AG04450 (cell line): ENCODE measurements around the gene ARPC1A. TPM values are rescaled to one million over a fixed set of nuclear protein-coding genes. Genes with fewer than 3 reads are reported as not detected.
"Not testable (repeated sequence)": the region's sequence is repeated elsewhere in the genome, so short reads cannot be mapped to it uniquely, and the experiment has no call there.

Experiments
- CTCF ChIA-PET: fragments of 300-600, 350-600 bp; formaldehyde crosslinking; extraction: SDS; loops from one replicate; lab custom pipeline; 2022; ENCODE audit warnings: antibody characterized with exemption, inconsistent platforms; lab: Charles Lee
- POLR2A ChIA-PET: fragments of 350-600 bp; formaldehyde crosslinking; extraction: SDS; loops from one replicate; lab custom pipeline; 2021; ENCODE audit warnings: antibody characterized with exemption, inconsistent platforms; lab: Yijun Ruan, JAX
- DNase-seq: peaks from one replicate; pipeline ENCODE4 v3.0.0-alpha.2; 2011; ENCODE audit warnings: low read depth, low spot score
- H3K27ac ChIP-seq: one replicate; pipeline ENCODE4 v1.5.1; 2012; ENCODE audit warnings: low read depth, low read length, control low read depth
- H3K27me3 ChIP-seq: one replicate; pipeline ENCODE4 v1.6.0; 2012; ENCODE audit warnings: low read length; ENCODE audit not compliant: control insufficient read depth, insufficient read depth
- H3K4me3 ChIP-seq: 2 replicates; pipeline ENCODE4 v1.5.1; 2011; ENCODE audit warnings: mild to moderate bottlenecking, low read depth, low read length, control low read depth
- H3K9me3 ChIP-seq: 2 replicates; pipeline ENCODE4 v1.5.1; 2012; ENCODE audit warnings: low read length; ENCODE audit not compliant: control insufficient read depth, insufficient read depth
- polyA plus RNA-seq: library from polyadenylated mRNA; depleted of rRNA; stranded (reverse); fragments of >200 nt; gene quantifications from 2 replicates; pipeline ENCODE4 v1.2.3, GENCODE V29; 2011
- TF ChIP-seq, protein P1 (sequence below): IDR thresholded peaks from 2 replicates; pipeline ENCODE4 v1.5.1; 2011; ENCODE audit warnings: low read depth, low read length, control low read depth, inconsistent platforms

The ARPC1A gene
- polyA plus RNA-seq, 1 experiment, result 259 TPM

DNA sequence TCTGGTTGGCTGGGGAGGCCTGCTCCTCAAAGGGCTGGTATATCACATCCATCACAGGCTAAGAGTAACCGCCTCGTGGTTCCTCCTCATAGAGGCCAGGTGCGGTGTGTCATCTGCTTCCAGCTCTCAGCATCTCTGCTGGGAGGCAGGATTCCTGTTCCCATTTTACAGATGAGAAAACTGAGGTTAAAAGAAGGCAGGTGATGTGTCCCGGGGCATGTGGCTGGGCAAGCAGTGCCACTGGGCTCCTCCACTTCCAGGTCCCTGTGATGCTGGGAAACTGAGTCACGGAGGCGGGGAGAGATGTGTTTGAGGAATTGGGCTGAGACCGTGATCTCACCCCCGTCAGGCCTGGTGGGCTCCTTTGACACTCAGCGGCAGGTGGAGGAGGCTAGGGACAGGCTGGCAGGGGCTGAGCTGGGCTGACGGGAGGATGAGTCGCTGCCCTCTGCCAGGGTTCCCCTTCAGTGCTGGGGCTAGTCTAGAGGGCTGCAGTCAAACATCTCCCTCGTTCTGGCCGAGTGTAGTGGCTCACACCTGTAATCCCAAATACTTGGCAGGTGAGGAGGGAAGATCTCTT is 58.2 kb downstream of the ARPC1A start:
- H3K27me3 ChIP-seq, result no peaks in the 10 kb centered on the region
- no peaks in the 10 kb centered on the region for H3K9me3 ChIP-seq
- CTCF ChIA-PET, result no interaction called here
- TF ChIP-seq, protein P1, sequence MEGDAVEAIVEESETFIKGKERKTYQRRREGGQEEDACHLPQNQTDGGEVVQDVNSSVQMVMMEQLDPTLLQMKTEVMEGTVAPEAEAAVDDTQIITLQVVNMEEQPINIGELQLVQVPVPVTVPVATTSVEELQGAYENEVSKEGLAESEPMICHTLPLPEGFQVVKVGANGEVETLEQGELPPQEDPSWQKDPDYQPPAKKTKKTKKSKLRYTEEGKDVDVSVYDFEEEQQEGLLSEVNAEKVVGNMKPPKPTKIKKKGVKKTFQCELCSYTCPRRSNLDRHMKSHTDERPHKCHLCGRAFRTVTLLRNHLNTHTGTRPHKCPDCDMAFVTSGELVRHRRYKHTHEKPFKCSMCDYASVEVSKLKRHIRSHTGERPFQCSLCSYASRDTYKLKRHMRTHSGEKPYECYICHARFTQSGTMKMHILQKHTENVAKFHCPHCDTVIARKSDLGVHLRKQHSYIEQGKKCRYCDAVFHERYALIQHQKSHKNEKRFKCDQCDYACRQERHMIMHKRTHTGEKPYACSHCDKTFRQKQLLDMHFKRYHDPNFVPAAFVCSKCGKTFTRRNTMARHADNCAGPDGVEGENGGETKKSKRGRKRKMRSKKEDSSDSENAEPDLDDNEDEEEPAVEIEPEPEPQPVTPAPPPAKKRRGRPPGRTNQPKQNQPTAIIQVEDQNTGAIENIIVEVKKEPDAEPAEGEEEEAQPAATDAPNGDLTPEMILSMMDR, result no peak
- POLR2A ChIA-PET, result no interaction called here
- no peak for DNase-seq
- H3K27ac ChIP-seq, result no peak overlapping the region
- H3K4me3 ChIP-seq, result no peak overlapping the region

DNA sequence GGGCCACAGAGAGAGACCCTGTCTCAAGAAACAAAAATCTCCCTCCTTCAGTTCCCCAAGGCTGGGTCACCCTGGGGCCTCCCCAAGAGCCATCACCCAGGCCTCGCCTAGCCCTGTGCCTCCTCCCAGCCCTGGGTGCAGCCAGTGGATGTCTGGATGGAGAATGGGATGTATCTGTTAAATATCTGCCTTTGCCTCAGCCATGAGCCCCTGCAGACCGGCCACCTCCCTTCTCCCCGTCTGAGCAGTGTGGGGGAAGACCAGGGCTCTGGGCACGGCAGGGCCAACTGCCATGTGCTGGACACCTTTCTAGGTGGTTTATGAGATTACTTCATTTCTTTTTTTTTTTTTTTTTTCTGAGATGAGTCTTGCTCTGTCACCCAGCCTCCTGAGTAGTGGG is 58.8 kb downstream of the ARPC1A start:
- Histone ChIP-seq H3K9me3 (no peaks in the 10 kb centered on the region), H3K27ac (no peak overlapping the region), H3K4me3 (no peak overlapping the region), H3K27me3 (no peaks in the 10 kb centered on the region)
- POLR2A ChIA-PET, result no interaction called here
- DNase-seq, result no peak
- TF ChIP-seq, protein P1, result no peak
- CTCF ChIA-PET, result no interaction called here

GRCh38 chr7:99385564-99385963 is 59.9 kb downstream of the ARPC1A start:
- Histone ChIP-seq H3K27ac (no peak overlapping the region), H3K27me3 (no peaks in the 10 kb centered on the region), H3K4me3 (no peak overlapping the region), H3K9me3 (no peaks in the 10 kb centered on the region)
- ChIA-PET POLR2A (interaction anchor here (0.6 to 0.7 kb wide), 2 partner anchors 17 to 43 kb away, joined by 4 to 6 read pairs; no protein-coding TSS in a partner anchor), CTCF (no interaction called here)
- TF ChIP-seq, protein P1, result no peak
- DNase-seq, result no peak

DNA sequence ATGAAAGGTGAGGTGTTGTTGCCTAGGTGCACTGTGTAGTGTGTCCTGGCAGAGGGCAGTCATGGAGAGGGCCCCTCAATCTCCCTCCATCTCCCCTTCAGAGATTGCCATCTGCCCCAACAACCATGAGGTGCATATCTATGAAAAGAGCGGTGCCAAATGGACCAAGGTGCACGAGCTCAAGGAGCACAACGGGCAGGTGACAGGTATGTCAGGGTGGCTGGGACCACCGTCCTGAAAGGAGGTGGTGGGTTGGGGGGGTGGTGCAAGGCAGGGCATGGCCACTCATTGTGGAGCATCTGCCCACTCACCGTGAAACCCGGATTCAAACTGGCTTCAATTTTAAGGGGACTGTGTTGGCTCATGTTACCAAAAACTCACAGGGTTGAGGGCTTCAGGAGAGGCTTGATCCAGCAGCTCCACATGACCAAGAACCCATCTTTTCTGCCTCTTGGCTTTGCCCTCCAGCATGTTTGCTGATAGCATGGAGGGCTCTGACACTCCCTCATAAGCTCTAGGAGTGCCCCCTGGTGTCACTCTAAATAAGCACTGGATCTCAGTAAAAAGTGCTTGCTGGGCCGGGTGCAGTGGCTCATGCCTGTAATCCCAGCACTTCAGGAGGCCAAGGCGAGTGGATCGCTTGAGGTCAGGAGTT is 61.0 kb downstream of the ARPC1A start:
- CTCF ChIA-PET, result no interaction called here
- no peaks in the 10 kb centered on the region for H3K9me3 ChIP-seq
- H3K4me3 ChIP-seq, result no peak overlapping the region
- POLR2A ChIA-PET, result no interaction called here
- no peak for DNase-seq
- H3K27me3 ChIP-seq, result no peaks in the 10 kb centered on the region
- H3K27ac ChIP-seq, result no peak overlapping the region
- TF ChIP-seq, protein P1, result 0 out of 2 replicates have a peak, but pooled peaks have one; percentile 30

DNA sequence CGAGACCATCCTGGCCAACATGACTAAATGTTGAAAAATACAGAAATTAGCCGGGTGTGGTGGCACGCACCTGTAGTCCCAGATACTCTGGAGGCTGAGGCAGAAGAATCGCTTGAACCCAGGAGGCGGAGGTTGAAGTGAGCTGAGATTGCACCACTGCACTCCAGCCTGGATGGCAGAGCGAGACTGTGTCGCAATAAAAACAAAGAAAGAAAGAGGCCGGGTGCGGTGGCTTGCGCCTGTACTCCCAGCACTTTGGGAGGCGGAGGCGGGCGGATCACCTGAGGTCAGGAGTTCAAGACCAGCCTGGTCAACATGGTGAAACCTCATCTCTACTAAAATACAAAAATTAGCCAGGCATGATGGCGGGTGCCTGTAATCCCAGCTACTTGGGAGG is 61.5 kb downstream of the ARPC1A start:
- H3K27me3 ChIP-seq, H3K27ac ChIP-seq, H3K4me3 ChIP-seq, DNase-seq, CTCF ChIA-PET, H3K9me3 ChIP-seq, POLR2A ChIA-PET: not testable (repeated sequence)
